T-helper 1 cell treated with Interleukin-12 subunit alpha and Interleukin-12 subunit beta and Interleukin-4 antibody, amounts not matched to agents 30 μg/mL and 1 μg/mL, for 36 hours (primary cell): ENCODE results near the gene RBM25.
A peak's percentile ranks its signal among the peaks of the same experiment; 100 is the strongest.
"Not testable (repeated sequence)": the region's sequence is repeated elsewhere in the genome, so short reads cannot be mapped to it uniquely, and the experiment has no call there.

ENCODE experiments used
- H3K27ac Mint-ChIP-seq: one replicate; pipeline ENCODE4 v1.8.0; 2021; ENCODE audit warnings: mild to moderate bottlenecking, mixed read lengths
- H3K27me3 Mint-ChIP-seq: one replicate; pipeline ENCODE4 v1.8.0; 2021; ENCODE audit warnings: low read depth, mixed read lengths
- H3K36me3 Mint-ChIP-seq: one replicate; pipeline ENCODE4 v1.8.0; 2021; ENCODE audit warnings: low read depth, mixed read lengths
- H3K4me1 Mint-ChIP-seq: one replicate; pipeline ENCODE4 v1.8.0; 2021; ENCODE audit warnings: low read depth, mixed read lengths
- H3K4me3 Mint-ChIP-seq: one replicate; pipeline ENCODE4 v1.8.0; 2021; ENCODE audit warnings: mild to moderate bottlenecking, moderate library complexity, mixed read lengths
- H3K9me3 Mint-ChIP-seq: one replicate; pipeline ENCODE4 v1.8.0; 2021; ENCODE audit warnings: mixed read lengths

Gene RBM25

DNA sequence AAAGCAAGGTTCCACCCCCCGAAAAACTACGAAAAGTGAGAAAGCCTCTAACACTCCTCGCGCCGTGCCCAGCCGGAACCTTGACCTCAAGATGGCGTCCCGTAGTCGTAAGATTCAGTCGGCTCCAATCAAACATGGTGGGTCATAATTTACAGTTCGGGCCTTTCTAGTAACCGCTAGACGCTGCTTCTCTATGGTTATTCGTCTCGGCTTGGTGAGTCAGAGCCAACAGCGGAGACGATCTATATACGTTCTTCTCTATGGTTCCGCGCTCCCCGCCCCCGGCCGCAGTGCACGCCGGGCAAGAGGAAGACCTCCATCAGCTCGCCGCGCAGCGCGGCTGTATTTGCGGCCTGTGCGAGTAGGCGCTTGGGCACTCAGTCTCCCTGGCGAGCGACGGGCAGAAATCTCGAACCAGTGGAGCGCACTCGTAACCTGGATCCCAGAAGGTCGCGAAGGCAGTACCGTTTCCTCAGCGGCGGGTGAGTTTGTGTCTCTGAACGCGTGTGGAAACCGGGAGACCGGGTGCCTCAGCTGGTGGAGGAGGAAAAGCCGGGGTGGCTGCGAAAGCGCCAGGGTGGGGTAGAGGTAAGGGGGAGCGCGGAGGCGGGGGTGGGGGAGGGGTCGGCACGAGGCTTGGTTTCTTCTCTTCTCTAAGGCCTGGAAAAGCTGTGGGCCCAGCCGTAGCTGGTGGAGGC is at the start of gene RBM25:
Gene RBM25 (plus strand): TSS at position 311 of the 698 bp plus-strand sequence. CDS start 13,108 bp downstream, outside the sequence.
- peaks cover 18% of the 10 kb centered on the region for H3K4me1 Mint-ChIP-seq
- H3K27ac Mint-ChIP-seq, result no peak within 1 kb of the TSS
- H3K27me3 Mint-ChIP-seq, result peaks cover 3% of the 10 kb centered on the region
- peaks cover 6% of the 10 kb centered on the region for H3K36me3 Mint-ChIP-seq
- H3K9me3 Mint-ChIP-seq, result no peaks in the 10 kb centered on the region
- H3K4me3 Mint-ChIP-seq, result no peak within 1 kb of the TSS

DNA sequence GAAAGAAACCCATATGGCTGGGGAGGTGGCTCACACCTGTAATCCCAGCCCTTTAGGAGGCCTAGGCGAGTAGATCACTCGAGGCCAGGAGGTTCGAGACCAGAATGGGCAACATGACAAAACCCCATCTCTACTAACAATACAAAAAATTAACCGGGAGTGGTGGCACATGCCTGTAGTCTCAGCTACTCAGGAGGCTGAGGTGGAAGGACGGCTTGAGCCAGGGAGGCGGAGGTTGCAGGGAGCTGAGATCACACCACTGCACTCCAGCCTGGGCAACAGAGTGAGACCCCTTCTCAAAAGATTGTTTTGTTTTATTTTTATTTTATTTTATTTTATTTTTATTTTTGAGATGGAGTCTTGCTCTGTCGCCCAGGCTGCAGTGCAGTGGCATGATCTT is 47.1 kb upstream of the RBM25 start:
- not testable (repeated sequence) for H3K27me3 Mint-ChIP-seq, H3K9me3 Mint-ChIP-seq, H3K27ac Mint-ChIP-seq, H3K4me3 Mint-ChIP-seq
- Mint-ChIP-seq H3K36me3 (peaks cover 35% of the 10 kb centered on the region), H3K4me1 (peaks cover 17% of the 10 kb centered on the region)

DNA sequence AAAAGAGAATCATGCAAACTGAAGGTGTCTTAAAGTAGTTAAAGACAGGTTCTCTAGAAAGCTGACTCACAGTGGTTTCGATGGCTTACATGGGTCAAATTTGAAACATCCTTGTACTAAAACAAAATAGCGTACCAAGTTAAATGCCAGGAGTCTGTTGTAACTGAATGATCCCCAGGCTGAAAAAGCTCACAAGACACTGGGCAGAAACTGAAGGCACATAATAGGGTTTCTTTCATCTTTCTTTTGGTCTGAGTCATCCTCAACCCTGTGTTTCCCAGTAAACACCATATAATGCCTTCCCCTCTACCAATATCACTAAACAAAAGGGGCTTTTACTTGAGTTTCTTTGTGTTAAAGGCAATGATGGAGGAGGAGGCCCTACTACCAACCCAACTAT is 44.2 kb upstream of the RBM25 start:
- H3K4me3 Mint-ChIP-seq, result no peak overlapping the region
- H3K27ac Mint-ChIP-seq, result peak overlapping the region; percentile 64
- no peaks in the 10 kb centered on the region for H3K9me3 Mint-ChIP-seq
- H3K36me3 Mint-ChIP-seq, result peaks cover 33% of the 10 kb centered on the region
- H3K4me1 Mint-ChIP-seq, result peaks cover 19% of the 10 kb centered on the region
- H3K27me3 Mint-ChIP-seq, result no peaks in the 10 kb centered on the region

DNA sequence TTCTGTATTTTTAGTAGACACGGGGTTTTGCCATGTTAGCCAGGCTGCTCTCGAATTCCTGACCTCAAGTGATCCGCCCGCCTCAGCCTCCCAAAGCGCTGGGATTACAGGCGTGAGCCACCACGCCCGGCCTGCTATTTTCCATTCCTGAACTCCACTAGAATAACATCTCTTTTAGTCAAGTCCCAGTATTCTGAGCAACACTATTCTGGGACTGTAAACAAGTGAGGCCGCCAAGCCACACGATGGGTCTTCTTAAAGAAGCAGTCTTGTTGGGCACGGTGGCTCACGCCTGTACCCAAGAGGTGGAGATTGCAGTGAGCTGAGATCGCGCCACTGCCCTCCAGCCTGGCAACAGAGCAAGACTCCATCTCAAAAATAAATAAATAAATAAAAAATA is 42.8 kb upstream of the RBM25 start:
- H3K36me3 Mint-ChIP-seq, result peaks cover 27% of the 10 kb centered on the region
- H3K4me1 Mint-ChIP-seq, result peaks cover 19% of the 10 kb centered on the region

DNA sequence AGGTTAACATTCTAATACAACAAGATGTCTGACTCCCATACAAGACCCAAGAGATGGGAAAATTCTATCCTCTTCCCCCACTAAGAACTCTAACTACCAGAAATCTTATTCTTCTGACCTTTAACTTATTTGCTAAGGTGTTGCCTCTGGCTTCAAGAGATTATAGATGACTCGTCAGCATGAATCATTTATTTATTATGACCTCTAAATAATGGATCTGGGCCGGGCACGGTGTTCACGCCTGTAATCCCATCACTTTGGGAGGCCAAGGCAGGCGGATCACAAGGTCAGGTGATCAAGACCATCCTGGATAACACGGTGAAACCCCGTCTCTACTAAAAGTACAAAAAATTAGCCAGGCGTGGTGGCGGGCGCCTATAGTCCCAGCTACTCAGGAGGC is 42.3 kb upstream of the RBM25 start:
- Mint-ChIP-seq H3K4me1 (peaks cover 19% of the 10 kb centered on the region), H3K36me3 (peaks cover 27% of the 10 kb centered on the region)
- not testable (repeated sequence) for H3K27ac Mint-ChIP-seq, H3K4me3 Mint-ChIP-seq, H3K9me3 Mint-ChIP-seq, H3K27me3 Mint-ChIP-seq

More for the DNA sequence above, 42.8 kb upstream of the RBM25 start:
- H3K27ac Mint-ChIP-seq, H3K4me3 Mint-ChIP-seq, H3K27me3 Mint-ChIP-seq, H3K9me3 Mint-ChIP-seq: not testable (repeated sequence)

DNA sequence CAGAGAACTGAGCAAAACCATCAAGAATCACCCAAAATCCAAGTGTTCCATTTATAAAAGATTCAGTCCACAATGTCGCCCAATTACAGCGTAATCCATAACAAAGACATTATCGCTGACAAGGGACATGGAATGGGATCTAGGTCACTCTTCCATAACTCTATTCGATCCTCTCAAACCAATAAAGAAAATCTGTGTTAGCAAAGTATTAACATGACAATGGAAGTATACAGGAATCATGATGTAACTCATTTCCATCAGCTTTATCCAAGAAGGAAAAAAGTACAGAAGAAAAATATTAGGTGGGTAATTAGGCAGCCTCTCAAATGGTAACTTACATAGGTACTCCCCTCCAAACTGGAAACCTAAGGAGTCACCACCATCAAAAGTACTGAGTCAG is 36.3 kb upstream of the RBM25 start:
- Mint-ChIP-seq H3K27me3 (no peaks in the 10 kb centered on the region), H3K4me1 (peaks cover 40% of the 10 kb centered on the region), H3K27ac (no peak overlapping the region), H3K36me3 (peaks cover 34% of the 10 kb centered on the region), H3K4me3 (no peak overlapping the region), H3K9me3 (no peaks in the 10 kb centered on the region)

DNA sequence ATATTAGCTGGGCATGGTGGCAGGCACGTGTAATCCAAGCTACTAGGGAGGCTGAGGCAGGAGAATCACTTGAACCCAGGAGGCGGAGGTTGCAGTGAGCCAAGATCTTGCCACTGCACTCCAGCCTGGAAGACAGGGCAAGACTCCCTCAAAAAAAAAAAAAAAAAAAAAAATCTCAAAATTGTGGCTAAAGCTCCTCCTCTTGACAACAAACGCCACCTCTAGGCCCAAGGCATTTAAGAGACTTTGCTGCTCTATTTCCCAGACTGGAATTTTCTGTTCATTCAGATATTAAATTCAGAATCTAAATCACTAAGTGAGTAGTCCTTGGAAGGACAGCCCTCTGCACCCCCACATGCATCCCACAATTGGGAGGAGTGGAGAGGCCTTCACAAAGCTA is 32.8 kb upstream of the RBM25 start:
- Mint-ChIP-seq H3K27ac (no peak overlapping the region), H3K4me1 (peaks cover 46% of the 10 kb centered on the region), H3K4me3 (peak overlapping the region; percentile 96), H3K27me3 (no peaks in the 10 kb centered on the region), H3K36me3 (peaks cover 30% of the 10 kb centered on the region), H3K9me3 (no peaks in the 10 kb centered on the region)

DNA sequence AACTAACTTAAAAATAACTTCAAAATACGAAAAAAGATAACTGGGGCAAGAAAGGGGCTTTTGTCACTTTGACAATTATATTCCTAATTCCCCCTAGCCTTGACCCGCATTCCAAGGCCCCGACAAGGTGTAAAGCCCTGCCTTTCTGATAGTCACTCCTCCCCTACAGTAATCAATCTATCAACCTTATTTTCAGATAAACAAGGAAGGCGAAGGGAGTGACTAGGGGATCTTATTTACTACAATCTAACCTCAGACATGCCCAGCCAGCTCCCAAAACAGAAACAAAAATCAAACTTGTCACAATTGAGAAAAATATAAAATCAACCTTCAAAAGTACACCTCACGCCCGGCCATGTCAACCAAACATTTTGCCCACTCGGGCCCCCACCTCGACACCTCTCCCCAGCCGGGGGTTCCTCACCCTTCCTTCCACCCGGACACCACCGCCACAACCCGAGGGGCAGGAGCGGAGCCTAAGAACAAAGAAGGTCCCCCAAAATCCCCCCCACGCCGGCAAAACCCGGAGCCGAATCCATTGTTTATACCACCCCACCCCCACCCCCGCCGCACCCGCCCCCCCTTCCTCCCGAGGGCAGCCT is 32.0 kb upstream of the RBM25 start:
- H3K27me3 Mint-ChIP-seq, result no peaks in the 10 kb centered on the region
- H3K4me1 Mint-ChIP-seq, result peaks cover 46% of the 10 kb centered on the region
- H3K4me3 Mint-ChIP-seq, result peak overlapping the region; percentile 96
- no peaks in the 10 kb centered on the region for H3K9me3 Mint-ChIP-seq
- H3K36me3 Mint-ChIP-seq, result peaks cover 30% of the 10 kb centered on the region
- H3K27ac Mint-ChIP-seq, result peak overlapping the region; percentile 80

DNA sequence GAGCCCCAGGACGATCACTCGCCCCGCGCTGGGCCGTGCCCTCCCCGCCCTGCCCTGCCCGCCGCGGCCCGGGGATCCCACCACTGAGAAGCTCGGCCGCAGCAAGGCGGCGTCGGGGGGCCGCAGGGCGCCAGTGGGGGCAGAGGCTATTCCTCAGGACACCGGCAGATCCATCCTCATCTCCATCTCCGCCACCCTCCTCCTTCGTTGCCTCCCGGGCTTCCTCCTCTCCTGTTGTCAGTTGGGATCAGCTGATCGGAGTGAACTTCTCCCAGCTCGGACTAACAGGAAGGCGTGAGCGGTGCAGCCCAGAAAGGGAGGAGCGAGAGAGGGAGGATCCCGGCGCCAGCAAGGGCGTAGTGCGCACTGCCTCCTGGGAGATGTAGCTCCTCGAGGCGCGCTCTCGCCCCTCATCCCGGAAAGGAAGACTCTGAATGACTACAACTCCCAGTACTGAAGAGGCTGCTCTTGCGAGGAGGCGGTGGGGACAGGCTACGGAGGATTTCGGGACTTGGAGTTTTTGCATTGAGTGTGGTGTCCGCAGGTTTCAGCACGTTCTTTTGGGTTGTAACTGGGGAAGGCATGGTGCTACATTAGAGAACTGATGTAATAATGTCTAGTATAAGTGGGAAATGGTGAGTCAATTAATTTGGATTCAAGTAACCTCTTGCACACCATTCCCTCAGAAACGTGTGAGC is 31.3 kb upstream of the RBM25 start, which contains the start of gene ZFYVE1:
Gene ZFYVE1 (minus strand): TSS at position 262 of the 698 bp plus-strand sequence. CDS start 2,598 bp downstream, outside the sequence.
- no peaks in the 10 kb centered on the region for H3K27me3 Mint-ChIP-seq
- peak within 1 kb of the TSS; percentile 96 for H3K27ac Mint-ChIP-seq
- H3K4me1 Mint-ChIP-seq, result peaks cover 41% of the 10 kb centered on the region
- H3K4me3 Mint-ChIP-seq, result peak within 1 kb of the TSS; percentile 97
- H3K9me3 Mint-ChIP-seq, result no peaks in the 10 kb centered on the region
- H3K36me3 Mint-ChIP-seq, result peaks cover 23% of the 10 kb centered on the region

DNA sequence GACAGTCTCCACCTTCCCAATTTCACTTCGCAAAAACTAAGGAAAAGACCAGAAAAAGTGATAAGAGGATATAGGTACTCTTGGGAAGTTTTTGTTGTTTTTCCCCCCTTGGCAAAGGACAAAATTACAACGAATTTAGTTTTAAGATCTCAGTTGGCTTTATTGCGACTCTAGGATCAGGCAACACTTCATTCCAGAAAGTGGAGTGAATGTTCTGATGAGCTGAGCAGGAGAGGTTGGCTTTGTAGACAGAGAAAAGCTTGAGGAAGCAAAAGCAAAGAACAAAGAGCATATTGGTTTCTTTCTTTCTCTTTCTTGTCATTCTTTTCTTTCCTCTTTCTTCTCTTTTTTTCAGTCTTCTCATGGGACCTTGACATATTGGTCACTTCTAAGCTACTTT is 30.8 kb upstream of the RBM25 start:
- no peaks in the 10 kb centered on the region for H3K9me3 Mint-ChIP-seq
- H3K27me3 Mint-ChIP-seq, result no peaks in the 10 kb centered on the region
- peaks cover 37% of the 10 kb centered on the region for H3K4me1 Mint-ChIP-seq
- peak overlapping the region; percentile 96 for H3K27ac Mint-ChIP-seq
- H3K4me3 Mint-ChIP-seq, result peak overlapping the region; percentile 97
- H3K36me3 Mint-ChIP-seq, result peaks cover 20% of the 10 kb centered on the region

DNA sequence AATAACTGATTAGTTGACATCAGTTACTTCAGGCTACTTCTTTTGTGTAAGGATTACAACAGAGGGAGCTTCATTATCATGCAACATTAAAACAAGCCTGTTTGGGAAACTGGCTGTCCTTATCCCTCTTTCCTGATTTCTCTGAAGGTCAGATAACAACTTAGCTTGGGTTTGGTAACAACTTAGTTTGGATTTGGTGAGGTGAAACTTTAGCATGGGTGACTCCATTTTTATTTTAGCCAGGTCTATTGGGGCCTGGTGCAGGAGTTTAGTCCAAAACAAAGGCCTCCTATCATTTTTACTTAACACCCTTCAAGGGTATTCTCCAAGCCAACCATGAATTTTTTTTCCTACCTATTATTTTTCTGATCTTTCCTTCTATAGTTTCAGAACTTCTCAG is 30.4 kb upstream of the RBM25 start:
- Mint-ChIP-seq H3K27me3 (no peaks in the 10 kb centered on the region), H3K36me3 (peaks cover 17% of the 10 kb centered on the region), H3K9me3 (no peaks in the 10 kb centered on the region), H3K27ac (no peak overlapping the region), H3K4me3 (peak overlapping the region; percentile 97), H3K4me1 (peaks cover 34% of the 10 kb centered on the region)

DNA sequence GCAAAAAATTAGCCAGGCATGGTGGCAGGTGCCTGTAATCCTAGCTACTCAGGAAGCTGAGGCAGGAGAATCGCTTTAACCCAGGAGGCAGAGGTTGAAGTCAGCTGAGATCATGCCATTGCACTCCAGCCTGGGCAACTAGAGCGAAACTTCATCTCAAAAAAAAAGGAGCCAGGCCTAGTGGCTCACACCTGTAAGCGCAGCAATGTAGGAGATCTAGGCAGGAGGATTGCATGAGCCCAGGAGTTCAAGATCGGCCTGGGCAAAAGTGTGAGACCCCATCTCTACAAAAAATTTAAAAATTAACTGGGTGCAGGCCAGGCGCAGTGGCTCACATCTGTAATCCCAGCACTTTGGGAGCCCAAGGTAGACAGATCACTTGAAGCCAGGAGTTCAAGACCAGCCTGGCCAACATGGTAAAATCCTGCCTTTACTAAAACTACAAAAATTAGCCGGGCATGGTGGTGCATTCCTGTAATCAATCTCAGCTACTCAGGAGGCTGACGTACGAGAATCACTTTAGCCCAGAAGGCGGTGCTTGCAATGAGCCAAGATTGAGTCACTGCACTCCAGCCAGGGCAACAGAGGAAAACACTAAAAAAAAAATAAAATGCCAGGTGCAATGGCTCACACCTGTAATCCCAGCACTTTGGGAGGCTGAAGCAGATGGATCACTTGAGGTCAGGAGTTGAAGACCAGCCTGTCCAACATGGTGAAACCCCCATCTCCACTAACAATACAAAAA is 21.5 kb upstream of the RBM25 start:
- not testable (repeated sequence) for H3K36me3 Mint-ChIP-seq, H3K27ac Mint-ChIP-seq, H3K9me3 Mint-ChIP-seq, H3K4me1 Mint-ChIP-seq, H3K4me3 Mint-ChIP-seq, H3K27me3 Mint-ChIP-seq

DNA sequence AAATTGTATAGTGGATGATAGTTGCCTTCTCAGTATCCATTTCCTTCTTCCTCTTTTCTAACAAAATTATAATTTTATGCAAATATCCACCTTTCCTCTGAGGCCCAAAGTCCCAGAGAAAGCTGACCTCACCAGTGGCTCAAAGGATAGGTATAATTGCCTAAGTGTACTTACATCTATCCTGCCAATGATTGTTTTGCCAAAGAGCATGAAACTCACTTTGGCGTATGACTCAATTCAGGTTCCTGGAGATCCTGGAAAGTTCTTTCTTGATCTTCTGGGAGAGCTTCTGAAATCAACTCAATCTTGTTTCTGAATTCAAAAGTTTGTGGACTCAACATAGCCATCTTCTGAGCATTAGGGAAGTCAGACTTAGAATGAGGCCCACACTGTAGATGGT is 10.5 kb upstream of the RBM25 start:
- Mint-ChIP-seq H3K4me3 (no peak overlapping the region), H3K27ac (no peak overlapping the region), H3K9me3 (no peaks in the 10 kb centered on the region), H3K36me3 (peaks cover 2% of the 10 kb centered on the region), H3K4me1 (peaks cover 1% of the 10 kb centered on the region), H3K27me3 (peaks cover 3% of the 10 kb centered on the region)

DNA sequence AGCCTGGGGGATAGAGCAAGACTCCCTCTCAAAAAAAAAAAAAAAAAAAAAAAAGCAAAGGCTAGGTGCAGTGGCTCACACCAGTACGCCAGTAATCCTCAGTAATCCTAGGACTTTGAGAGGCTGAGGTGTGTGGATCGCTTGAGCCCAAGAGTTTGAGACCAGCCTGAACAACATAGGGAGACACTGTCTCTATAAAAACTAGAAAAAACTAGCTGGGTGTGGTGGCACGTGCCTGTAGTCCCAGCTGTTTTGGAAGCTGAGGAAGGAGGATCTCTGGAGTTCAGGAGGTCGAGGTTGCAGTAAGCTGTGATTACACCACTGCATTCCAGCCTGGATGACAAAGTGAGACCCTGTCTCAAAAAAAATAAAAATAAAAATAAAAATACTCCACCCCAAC is 8.9 kb upstream of the RBM25 start:
- Mint-ChIP-seq H3K36me3 (peaks cover 2% of the 10 kb centered on the region), H3K27ac (no peak overlapping the region), H3K27me3 (peaks cover 3% of the 10 kb centered on the region), H3K4me3 (no peak overlapping the region), H3K9me3 (no peaks in the 10 kb centered on the region), H3K4me1 (peaks cover 1% of the 10 kb centered on the region)
